K562 (cell line): ENCODE data around the gene GADD45B. TPM values are rescaled to one million over a fixed set of nuclear protein-coding genes. Genes with fewer than 3 reads are reported as not detected.

Source experiments
- ASH1L ChIP-seq: fragments of 450-650 bp; IDR thresholded peaks from 2 replicates; pipeline ENCODE4 v1.6.1; 2018; ENCODE audit warnings: borderline replicate concordance, mild to moderate bottlenecking, low read depth; ENCODE audit not compliant: partially characterized antibody
- FOXA1 ChIP-seq: fragments of 450-650 bp; IDR thresholded peaks from 2 replicates; pipeline ENCODE4 v1.6.1; 2016; ENCODE audit warnings: mild to moderate bottlenecking, borderline replicate concordance
- PBX2 ChIP-seq, 2 experiments: IDR thresholded peaks in 1 of 2; conservative IDR thresholded peaks in 1 of 2; 2 replicates each; pipeline ENCODE4 v1.6.1; 2016; ENCODE audit warnings: low read depth in 2 of 2, mild to moderate bottlenecking in 1 of 2, missing compliant biosample characterization in 1 of 2, missing genetic modification characterization in 1 of 2, moderate library complexity in 1 of 2
- SMAD3 ChIP-seq: fragments of 450-650 bp; formaldehyde crosslinking; conservative IDR thresholded peaks from 2 replicates; pipeline ENCODE4 v1.4.0; 2020; ENCODE audit warnings: mild to moderate bottlenecking
- ZNF24 ChIP-seq: fragments of 450-650 bp; IDR thresholded peaks from 2 replicates; pipeline ENCODE4 v1.6.1; 2016
- polyA plus RNA-seq, 8 experiments: library from polyadenylated mRNA; depleted of rRNA in 4 of 8; stranded (reverse) in 5 of 8; unstranded in 3 of 8; fragments of >200 nt; fragmentation: Nextera tagmentation in 2 of 8; fragmentation: Illumina TruSeq in 1 of 8; extraction: Ambion mirVana in 2 of 8; extraction: Trizol in 1 of 8; gene quantifications; 2 replicates each; pipeline versions ENCODE4 v1.2.1 to v1.2.3, GENCODE V29; 2011 to 2014; ENCODE audit warnings: inconsistent platforms in 1 of 8, missing spikeins in 1 of 8
- total RNA-seq, 7 experiments: library from RNA; depleted of rRNA in 6 of 7; stranded (reverse); fragments of >200 nt in 6 of 7; fragmentation: Illumina TruSeq in 2 of 7; extraction: Trizol in 2 of 7; gene quantifications; 2 replicates each; pipeline versions ENCODE4 v1.2.1 to v1.2.3, GENCODE V29; 2011 to 2021; ENCODE audit warnings: low replicate concordance in 1 of 7
- TF ChIP-seq, protein P1 (sequence below): sonication (generic); formaldehyde crosslinking; IDR thresholded peaks from 2 replicates; pipeline ENCODE4 v1.8.0; 2023; ENCODE audit warnings: mild to moderate bottlenecking, missing genetic modification reagents

GADD45B gene
- total and polyA plus RNA-seq, 9 of the 15 experiments (the other 6 are each of a cell fraction or from before 2014, with no cell fraction given) = 0.06 to 4.1 (median 2.1) TPM

GRCh38 chr19:2500156-2500555 is 24.2 kb downstream of the GADD45B start (continued):
- TF ChIP-seq, protein P1, sequence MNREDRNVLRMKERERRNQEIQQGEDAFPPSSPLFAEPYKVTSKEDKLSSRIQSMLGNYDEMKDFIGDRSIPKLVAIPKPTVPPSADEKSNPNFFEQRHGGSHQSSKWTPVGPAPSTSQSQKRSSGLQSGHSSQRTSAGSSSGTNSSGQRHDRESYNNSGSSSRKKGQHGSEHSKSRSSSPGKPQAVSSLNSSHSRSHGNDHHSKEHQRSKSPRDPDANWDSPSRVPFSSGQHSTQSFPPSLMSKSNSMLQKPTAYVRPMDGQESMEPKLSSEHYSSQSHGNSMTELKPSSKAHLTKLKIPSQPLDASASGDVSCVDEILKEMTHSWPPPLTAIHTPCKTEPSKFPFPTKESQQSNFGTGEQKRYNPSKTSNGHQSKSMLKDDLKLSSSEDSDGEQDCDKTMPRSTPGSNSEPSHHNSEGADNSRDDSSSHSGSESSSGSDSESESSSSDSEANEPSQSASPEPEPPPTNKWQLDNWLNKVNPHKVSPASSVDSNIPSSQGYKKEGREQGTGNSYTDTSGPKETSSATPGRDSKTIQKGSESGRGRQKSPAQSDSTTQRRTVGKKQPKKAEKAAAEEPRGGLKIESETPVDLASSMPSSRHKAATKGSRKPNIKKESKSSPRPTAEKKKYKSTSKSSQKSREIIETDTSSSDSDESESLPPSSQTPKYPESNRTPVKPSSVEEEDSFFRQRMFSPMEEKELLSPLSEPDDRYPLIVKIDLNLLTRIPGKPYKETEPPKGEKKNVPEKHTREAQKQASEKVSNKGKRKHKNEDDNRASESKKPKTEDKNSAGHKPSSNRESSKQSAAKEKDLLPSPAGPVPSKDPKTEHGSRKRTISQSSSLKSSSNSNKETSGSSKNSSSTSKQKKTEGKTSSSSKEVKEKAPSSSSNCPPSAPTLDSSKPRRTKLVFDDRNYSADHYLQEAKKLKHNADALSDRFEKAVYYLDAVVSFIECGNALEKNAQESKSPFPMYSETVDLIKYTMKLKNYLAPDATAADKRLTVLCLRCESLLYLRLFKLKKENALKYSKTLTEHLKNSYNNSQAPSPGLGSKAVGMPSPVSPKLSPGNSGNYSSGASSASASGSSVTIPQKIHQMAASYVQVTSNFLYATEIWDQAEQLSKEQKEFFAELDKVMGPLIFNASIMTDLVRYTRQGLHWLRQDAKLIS (CRISPR knock-in tag) = no peak
- TF ChIP-seq SMAD3 (CRISPR knock-in tag) (no peak), ASH1L (no peak), ZNF24 (no peak), FOXA1 (no peak), PBX2 (CRISPR knock-in tag; IDR thresholded peaks at IDR 0.05; ENCODE audit: low read depth) (no peak), PBX2 (tag; conservative IDR thresholded peaks at IDR 0.05; ENCODE audit: low read depth) (no peak)
